GM21717 (cell line): ENCODE measurements around the gene FBXL2.
"Not testable (repeated sequence)": the region's sequence is repeated elsewhere in the genome, so short reads cannot be mapped to it uniquely, and the experiment has no call there.

Source experiments
- ATAC-seq: cut with Tn5 transposase; IDR thresholded peaks from one replicate; pipeline ENCODE4 v1.9.1; 2021; ENCODE audit warnings: mild to moderate bottlenecking, moderate library complexity; ENCODE audit not compliant: unreplicated experiment

Gene FBXL2

GRCh38 chr3:33426630-33427317, 149.5 kb downstream of the FBXL2 start:
- ATAC-seq = no peak

GRCh38 chr3:33428734-33429133, 151.5 kb downstream of the FBXL2 start:
- ATAC-seq = no peak

- not testable (repeated sequence) for ATAC-seq
Observed at GRCh38 chr3:33429306-33429705, 152.1 kb downstream of the FBXL2 start.

- ATAC-seq = no peak
Observed at GRCh38 chr3:33430061-33430460, 152.8 kb downstream of the FBXL2 start.

- ATAC-seq = no peak
Observed at GRCh38 chr3:33430571-33430970, 153.3 kb downstream of the FBXL2 start.

GRCh38 chr3:33433843-33434242, 156.6 kb downstream of the FBXL2 start:
- ATAC-seq = no peak
